Measurements from ENCODE around the gene TBCD.
"Not testable (repeated sequence)": the region's sequence is repeated elsewhere in the genome, so short reads cannot be mapped to it uniquely, and the experiment has no call there.

The TBCD gene

DNA sequence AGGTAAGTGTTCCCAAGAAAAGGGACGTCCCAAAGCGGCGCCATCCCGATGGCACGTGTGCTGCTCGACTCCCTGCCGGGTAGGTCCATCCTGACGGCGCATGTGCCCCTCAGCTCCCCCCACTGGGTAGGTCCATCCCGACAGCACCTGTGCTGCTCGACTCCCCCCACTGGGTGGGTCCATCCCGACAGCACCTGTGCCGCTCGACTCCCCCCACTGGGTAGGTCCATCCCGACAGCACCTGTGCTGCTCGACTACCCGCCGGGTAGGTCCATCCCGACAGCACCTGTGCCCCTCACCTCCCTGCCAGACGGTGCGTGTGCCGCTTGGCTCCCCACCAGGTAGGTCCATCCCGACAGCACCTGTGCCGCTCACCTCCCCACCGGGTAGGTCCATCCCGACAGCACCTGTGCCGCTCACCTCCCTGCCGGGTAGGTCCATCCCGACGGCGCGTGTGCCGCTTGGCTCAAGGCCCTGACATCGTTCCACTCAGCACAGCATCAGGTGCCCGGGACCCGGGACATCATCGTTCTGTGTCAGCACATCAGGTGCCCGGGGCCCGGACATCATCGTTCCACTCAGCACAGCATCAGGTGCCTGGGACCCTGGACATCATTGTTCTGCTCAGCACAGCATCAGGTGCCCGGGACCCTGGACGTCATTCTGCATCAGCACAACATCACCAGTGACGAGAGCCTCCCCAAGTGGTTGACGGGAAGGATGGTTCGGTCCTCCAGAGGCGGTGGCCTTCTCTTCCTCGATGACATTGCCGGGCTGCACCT, 22.2 kb upstream of the TBCD start:
- no peak overlapping the region for H3K4me3 ChIP-seq (ENCODE audit: low read depth, low read length)

DNA sequence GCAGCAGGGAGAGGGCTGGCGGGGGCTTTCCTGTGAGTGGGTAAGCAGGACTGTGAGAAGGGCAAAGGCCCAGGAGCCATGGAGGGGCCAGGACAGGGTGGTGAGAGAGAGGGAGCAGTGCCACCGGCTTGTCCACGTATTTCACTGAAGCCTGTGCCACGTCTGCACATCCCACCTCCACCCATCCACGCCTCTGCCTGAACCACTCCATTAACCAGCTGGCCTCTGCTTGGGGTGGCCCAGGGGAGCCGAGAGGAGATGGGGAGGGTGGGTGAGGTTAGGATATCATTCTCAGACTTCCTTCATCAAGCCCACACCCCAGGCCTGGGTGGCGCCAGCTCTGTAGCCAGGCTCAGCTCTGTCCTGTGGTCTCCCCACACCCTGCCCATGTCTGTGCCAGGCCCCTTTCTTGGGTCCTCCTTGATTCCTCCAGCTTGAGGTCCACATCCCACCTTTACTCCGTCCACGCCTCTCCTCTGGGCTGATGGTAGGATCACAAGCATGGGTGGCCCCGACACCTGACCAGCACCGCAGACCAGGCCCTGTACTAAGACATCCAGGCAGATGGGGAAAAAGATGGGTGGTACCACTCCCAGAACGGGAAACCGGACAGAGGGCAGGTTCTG, 19.6 kb upstream of the TBCD start:
- H3K4me3 ChIP-seq (ENCODE audit: low read depth, low read length), result no peak overlapping the region

DNA sequence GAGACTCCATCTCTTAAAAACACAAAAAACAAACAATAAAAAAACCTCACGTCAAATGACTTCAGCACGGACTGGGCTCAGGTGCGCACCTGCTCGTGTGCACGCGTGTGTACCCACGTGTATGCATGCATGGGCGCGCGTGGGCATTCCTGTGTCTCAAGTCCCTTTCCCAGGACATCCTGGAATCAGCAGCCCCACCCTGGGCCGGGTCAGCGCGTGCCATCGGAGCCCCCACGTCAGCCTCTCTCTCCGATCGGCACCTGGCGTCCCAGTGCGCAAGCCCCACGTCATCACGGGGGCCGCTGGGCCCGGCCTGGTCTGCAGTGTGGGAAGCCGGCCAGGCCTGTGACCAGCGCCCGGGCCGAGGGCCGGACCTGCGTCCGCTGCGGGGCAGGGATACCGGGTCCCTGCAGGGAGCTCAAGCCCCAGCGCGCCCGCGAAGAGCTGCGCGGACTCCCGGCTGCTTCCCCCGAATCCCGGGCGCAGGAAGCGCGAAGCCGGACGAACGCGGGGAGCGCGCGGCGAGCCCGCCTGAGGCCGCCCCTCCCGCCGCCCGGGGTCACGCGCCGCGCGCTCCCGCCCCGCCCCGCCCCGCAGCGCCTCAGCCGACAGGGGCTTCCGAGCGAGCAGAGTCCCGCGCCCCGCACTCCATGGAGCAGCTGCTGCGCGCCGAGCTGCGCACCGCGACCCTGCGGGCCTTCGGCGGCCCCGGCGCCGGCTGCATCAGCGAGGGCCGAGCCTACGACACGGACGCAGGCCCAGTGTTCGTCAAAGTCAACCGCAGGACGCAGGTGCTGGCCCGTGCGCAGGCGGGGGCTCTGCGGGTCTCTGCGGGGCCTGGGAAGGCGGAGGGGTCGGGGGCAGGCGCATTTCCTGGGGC, 16.6 kb upstream of the TBCD start, which contains the start of gene FN3K:
Gene FN3K, plus strand, starts transcription at position 629 of the 880 bp plus-strand sequence. Its CDS starts 22 bp downstream, at position 651.
- peak within 1 kb of the TSS; percentile 58 for H3K4me3 ChIP-seq (ENCODE audit: low read depth, low read length)

- H3K4me3 ChIP-seq (ENCODE audit: low read depth, low read length), result no peak overlapping the region
These were observed 15.2 kb upstream of the TBCD start for GRCh38 chr17:82736511-82737185.

DNA sequence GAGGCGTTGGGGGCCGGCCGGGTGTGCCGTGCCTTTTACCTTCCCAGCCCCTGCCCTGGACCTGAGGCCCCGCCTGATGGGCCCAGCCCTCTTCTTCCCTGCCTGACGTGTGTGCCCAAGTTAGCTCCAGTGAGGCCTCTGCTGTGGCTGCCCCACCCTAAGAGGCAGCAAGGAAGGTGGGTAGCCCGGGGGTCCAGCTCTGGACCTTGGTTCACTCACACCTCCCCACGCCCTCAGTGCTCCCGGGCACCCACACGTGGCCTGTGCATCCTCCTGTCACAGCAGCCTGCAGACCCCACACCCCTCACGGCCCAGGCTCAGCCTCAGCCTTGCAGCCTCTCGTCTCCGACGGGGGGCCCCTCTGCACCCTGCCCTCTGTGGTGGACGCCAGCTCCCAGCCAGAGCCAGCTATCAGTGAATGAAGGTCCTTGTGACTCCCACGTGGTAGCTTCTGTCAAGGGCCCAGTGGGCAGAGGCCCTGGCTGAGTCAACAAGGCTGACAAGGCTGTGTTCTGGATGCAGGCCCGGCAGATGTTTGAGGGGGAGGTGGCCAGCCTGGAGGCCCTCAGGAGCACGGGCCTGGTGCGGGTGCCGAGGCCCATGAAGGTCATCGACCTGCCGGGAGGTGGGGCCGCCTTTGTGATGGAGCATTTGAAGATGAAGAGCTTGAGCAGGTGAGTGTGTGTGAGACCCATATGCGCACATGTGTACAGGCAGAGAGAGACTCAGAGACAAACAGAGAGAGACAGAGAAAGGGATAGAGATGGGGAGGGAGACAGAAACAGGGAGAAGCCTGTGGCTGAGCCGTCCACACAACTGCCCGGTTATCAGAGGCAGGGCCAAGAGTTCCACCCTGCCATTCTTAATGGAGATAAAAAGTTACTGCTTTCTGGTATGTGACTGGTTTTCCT, 13.6 kb upstream of the TBCD start:
- H3K4me3 ChIP-seq (ENCODE audit: low read depth, low read length), result no peak overlapping the region

GRCh38 chr17:82740906-82741759, 10.7 kb upstream of the TBCD start:
- H3K4me3 ChIP-seq (ENCODE audit: low read depth, low read length), result no peak overlapping the region

GRCh38 chr17:82743344-82744219, 8.3 kb upstream of the TBCD start:
- no peak overlapping the region for H3K4me3 ChIP-seq (ENCODE audit: low read depth, low read length)

DNA sequence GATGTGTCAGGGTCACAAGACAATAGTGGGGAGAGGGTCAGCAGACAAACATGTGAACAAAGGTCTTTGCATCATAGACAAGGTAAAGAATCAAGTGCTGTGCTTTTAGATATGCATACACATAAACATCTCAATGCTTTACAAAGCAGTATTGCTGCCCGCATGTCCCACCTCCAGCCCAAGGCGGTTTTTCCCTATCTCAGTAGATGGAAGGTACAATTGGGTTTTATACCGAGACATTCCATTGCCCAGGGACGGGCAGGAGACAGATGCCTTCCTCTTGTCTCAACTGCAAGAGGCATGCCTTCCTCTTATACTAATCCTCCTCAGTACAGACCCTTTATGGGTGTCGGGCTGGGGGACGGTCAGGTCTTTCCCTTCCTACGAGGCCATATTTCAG, 7.1 kb upstream of the TBCD start:
- H3K4me3 ChIP-seq (ENCODE audit: low read depth, low read length), result not testable (repeated sequence)

DNA sequence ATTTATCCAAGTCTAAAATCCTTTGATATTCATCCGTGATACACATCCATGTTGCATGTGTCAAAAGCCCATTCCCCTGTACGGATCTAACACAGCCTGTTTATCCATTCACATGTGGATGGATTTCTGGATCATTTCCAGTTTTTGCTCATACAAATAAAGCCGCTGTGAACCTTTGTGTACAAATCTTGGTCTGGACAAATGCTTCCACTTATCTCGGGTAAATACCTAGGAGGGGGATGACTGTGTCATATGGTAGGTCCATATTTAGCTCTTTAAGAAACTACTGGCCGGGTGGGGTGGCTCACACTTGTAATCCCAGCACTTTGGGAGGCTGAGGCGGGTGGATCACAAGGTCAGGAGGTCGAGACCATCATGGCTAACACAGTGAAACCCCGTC, 6.3 kb upstream of the TBCD start:
- H3K4me3 ChIP-seq (ENCODE audit: low read depth, low read length), result no peak overlapping the region

DNA sequence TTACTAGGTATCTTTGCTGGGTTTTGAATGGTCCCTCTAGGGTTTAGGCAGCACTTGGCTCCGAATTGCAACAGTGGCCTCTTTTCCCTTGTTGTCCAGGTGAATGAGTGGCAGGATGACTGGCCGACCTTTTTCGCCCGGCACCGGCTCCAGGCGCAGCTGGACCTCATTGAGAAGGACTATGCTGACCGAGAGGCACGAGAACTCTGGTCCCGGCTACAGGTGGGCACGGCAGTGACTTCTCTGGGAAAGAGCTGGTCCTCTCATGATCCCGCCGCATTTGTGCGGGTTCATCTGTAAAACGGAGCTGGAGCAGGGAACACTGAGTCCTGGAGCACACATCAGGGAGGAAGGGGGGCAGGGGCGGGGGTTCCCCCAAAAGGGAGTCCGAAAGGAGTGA, 3.1 kb upstream of the TBCD start:
- no peak overlapping the region for H3K4me3 ChIP-seq (ENCODE audit: low read depth, low read length)

- peak overlapping the region; percentile 13 for H3K4me3 ChIP-seq (ENCODE audit: low read depth, low read length)
These were observed 1.5 kb upstream of the TBCD start for GRCh38 chr17:82750241-82750908.

DNA sequence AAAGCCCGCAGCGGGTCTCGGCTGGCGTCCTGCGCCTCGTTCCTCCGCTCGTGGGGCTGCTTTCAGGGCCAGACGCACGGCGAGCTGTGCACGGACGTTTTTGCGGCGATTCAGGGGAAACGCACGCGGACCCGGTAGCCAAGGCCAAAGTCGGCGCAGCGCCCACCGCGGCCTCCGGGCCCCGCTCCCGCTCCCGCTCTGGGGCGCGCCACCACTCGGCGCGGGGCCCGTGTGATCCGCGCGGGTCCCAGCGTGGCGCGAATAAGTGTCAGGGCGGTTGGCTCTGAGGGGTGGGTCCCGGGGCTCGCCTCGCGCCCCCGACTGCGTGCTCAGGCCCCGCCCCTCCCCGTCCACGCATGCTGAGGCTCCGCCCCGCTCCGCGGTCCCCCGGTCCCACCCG, 694 bp upstream of the TBCD start:
- peak overlapping the region; percentile 66 for H3K4me3 ChIP-seq (ENCODE audit: low read depth, low read length)

DNA sequence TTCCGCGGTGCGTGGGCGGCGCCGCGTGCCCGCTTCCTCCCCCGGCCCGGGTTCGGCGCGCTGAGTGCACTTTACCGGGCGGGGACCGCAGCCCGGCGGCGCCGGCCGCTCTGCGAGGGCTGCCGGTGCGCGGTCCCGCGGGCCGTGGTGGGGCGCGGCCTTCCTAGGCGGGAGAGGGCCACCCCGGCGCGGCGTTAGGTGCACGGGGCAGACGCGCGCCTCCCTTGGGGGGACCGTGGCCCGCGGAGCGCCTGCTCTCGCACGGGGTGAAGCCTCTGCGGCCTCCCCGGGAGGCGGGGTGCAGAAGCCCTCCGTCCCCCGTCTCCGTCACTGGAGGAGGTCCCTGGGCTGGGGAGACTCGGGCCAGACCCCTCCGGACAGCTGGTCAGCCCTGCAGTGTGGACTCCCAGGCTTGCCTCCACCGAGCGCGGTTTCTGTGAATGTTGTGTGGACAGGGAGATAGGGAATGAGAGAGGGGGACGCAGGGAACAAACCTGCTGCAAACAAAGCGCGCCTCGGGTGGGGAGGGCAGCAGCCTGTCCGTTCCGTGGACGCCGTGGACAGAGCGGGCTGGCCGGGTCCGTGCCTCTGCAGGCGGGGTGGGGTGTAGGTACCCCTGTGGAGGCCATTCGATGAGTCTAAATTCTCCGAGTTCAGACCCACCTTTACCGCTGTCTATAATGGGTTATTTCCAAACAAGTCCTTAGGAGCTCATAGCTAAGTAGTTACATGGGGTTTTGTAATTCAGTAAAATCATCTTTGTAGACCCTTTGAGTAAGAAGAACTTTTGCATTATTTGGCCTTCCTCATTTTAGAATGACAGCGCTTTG, 721 bp downstream of the TBCD start:
- H3K4me3 ChIP-seq (ENCODE audit: low read depth, low read length), result peak overlapping the region; percentile 84

DNA sequence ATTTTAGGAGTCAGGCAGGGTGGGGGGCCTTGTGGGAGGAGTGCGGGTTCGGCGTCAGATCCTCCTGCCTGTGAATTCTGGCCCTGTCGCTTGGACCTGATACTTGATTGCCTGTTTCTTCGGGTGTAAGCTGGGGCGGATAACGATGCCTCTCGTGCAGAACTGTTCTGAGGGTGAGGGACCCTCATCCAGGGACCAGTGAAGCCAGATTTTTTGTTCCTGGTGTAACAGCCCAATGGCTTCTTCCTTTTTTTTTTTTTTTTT, 1.3 kb downstream of the TBCD start:
- H3K4me3 ChIP-seq (ENCODE audit: low read depth, low read length), result peak overlapping the region; percentile 84

DNA sequence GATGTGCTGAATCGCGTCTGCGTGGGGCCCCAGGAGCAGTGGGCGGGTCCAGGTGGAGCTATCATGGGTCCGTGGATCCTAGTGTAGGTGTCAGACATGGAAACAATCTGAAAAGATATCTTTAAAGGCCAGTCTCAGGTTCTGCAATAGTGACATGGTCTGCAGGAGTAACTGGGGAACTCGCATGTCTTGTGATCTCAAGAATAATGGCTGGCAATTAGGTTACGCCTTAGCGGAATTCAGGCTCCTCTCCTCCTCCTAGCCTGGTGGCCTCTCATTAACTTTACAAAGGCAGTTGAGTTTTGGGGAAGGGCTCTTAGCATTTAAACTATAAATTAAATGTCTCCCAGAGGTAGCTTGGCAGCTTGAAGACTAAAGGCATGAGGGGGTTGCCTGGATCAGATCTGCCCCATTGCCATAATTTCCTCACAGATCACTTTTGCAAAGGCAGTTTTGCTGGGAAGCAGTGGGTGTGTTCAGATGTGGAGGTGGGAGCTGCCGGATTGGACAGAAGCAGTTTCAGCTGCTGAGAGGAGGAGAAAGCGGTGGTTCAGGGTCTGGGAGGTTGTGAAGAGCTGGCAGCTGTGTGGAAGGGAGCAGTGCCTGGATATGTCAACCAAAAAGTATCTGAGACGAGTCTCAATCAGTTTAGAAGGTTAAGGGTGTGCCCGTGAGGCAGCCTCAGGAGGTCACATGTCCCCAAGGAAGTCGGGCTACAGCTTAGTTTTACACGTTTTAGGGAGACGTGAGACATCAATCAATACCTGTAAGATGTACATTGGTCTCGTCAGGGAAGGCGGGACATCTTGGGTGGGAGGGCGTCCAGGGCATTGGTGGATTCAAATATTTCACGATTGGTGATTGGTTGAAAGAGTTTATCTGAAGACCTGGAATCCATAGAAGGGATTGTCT, 2.7 kb downstream of the TBCD start:
- peak overlapping the region; percentile 22 for H3K4me3 ChIP-seq (ENCODE audit: low read depth, low read length)

DNA sequence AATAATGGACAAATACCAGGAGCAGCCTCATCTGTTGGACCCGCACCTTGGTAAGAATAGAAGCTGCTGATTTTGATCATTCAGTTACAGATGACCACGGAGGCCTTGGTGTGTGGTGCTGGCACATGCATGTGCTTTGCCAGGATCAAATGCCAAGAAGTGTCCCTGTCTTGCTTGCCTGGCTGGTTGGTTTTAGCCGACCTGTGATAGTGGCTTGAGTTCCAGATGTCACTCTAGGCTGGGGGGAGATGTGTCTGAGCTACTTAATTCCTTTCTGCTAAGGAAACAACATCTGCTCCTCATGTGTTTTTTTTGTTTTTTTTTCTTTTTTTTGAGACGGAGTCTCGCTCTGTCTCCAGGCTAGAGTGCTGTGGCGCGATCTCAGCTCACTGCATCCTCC, 4.3 kb downstream of the TBCD start:
- no peak overlapping the region for H3K4me3 ChIP-seq (ENCODE audit: low read depth, low read length)
